Fibroblast of peridontal ligament (primary cell): ENCODE measurements around the gene TAP2.
A peak's percentile ranks its signal among the peaks of the same experiment; 100 is the strongest.
"Not testable (repeated sequence)": the region's sequence is repeated elsewhere in the genome, so short reads cannot be mapped to it uniquely, and the experiment has no call there.

ENCODE experiments used
- DNase-seq: peaks from one replicate; pipeline ENCODE4 v3.0.0-alpha.2; 2010; ENCODE audit errors: extremely low read depth

TAP2 gene

DNA sequence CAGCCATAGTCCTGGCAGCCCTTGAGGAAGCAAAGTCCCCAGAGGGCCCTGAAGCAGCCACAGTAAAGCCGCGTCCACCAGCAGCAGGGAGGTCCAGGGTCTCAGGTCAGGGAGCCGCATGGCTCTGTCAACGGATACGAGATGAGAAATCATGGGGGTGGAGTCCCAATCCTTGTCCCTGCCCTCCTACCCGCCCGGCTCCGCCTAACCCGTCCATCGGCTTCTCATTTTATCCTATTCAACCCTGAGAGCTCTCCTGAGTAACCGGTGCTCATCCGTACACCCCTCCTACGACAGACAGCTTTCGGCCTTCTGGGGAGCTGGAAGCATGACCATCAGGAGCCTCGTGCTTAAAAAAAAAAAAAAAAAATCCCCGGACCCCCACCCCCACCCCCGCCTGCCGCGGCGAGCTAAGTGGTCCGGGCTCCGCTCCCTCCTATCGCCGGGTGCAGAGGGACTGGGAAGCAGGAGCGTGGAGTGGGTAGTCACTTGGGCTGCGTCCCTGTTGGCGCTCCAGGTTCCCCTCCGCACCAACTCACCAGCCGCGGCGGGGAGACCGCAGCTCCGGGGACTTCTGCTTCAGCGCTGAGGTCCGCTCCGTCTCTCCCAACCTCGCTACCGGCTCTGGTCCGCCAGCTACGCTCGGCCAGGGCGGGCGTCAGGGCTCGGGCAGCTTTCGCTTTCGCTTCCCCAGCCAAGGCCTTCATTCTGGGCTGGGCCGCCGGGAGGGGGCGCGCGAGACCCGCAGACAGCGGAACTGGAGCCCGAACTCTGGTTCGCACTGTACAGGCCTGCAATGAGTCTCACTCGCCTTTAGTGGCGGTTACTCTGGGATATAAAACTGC is at the start of gene TAP2:
Gene TAP2, minus strand, starts transcription at position 626 of the 845 bp plus-strand sequence. Its CDS starts 506 bp downstream, at position 120.
- peak; percentile 90 for DNase-seq

DNA sequence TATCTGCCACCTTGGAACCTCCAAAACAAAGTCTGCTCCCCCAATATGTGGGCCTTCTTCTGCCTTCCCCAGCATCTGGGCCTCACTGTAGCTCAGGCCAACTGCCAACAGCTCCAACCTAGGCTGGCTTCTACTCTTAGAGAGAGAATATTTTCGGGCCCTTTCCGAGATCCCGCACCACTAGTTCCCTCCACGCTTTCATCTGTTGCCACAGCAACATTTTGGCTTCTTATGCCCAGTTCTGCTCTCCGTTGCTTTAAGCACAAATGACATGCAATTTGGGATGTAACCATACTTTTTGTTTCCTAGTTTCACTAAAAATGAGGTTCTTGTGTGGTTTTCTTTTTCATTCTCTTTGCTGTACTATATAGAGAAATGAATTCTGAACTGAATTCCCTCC is 49.1 kb upstream of the TAP2 start:
- no peak for DNase-seq

GRCh38 chr6:32886681-32887383 is 48.3 kb upstream of the TAP2 start:
- peak; percentile 87 for DNase-seq

DNA sequence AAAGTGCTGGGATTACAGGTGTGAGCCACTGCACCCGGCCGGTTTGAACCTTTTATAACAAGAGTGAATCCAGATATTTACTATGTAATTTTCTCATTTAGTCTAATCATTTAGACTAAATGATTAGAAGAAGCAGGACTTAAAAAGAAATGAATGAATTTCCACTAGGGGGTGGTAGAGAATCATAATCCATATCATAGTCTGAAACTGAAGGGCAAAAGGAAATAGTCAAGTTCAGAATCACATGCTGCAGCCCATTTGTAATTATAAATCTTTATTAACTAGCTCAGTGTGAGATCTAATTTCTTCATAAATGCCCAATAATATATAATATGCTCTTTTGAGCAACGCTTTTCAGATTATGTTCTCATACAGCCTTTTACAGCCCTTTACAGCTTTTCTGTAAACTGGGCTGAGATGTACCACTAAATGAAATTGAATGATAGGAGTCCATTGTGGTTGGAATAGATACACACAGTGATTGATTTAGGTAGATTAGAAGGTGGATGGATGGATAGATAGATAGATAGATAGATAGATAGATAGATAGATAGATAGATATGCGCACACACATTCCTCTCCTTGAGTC is 47.3 kb upstream of the TAP2 start:
- peak; percentile 94 for DNase-seq

GRCh38 chr6:32883789-32884188 is 45.2 kb upstream of the TAP2 start:
- DNase-seq: peak; percentile 88

DNA sequence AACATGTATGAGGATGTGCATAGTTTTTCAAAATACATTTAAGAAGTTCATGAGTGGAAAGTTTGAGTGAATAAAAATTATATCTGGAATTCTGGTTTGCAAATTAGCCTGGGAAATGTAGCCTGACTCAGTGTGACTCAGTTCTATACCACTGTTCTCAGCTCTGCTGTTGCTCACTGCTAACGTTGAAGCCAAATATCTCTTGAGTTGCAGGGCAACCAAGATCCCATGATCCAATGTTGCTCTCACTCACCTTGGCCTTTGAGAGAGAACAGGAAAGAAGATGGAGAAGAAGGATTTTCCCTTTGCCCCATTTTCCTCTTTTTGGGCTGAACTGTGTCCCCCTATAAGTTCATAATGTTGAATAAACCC is 44.3 kb upstream of the TAP2 start:
- peak; percentile 79 for DNase-seq

DNA sequence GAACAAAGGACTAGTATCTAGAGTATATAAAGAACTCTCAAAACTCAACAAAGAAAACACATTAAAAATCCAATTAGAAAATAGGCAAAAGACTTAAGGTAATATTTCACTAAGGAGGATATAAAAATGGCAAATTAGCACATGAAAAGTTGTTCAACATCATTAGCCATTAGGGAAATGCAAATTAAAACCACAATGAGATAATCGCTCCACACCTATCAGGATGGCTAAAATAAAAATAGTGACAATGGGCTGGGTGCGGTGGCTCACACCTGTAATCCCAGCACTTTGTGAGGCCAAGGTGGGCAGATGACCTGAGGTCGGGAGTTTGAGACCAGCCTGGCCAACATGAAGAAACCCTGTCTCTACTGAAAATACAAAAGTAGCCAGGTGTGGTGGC is 42.4 kb upstream of the TAP2 start:
- not testable (repeated sequence) for DNase-seq

DNA sequence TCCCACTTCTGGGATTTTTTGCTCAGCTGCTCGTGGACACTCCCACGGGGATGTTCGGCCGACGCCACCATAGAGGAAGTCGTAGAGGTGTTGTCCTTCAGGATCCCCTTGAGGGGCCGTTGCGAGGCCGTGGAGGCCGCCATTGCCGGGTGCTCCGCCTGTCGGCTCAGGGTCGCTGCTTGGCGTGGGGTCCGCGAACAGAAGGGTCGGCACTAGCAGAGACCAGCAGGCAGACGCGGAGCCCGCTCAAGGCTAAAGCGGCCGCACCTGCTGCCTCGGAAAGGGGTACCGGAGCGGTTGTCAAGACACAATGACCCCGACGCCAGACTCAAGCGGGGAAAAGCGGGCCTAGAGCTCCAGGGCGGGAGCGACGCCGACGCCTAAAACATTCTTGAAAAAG is 41.2 kb upstream of the TAP2 start:
- no peak for DNase-seq

- no peak for DNase-seq
Measured at GRCh38 chr6:32876603-32877002, 38.1 kb upstream of the TAP2 start.

- not testable (repeated sequence) for DNase-seq
Measured at GRCh38 chr6:32873947-32874346, 35.4 kb upstream of the TAP2 start.

GRCh38 chr6:32868257-32868788 is 29.8 kb upstream of the TAP2 start:
- DNase-seq: peak; percentile 80

- DNase-seq: no peak
Measured at GRCh38 chr6:32867554-32868256, 29.2 kb upstream of the TAP2 start.

DNA sequence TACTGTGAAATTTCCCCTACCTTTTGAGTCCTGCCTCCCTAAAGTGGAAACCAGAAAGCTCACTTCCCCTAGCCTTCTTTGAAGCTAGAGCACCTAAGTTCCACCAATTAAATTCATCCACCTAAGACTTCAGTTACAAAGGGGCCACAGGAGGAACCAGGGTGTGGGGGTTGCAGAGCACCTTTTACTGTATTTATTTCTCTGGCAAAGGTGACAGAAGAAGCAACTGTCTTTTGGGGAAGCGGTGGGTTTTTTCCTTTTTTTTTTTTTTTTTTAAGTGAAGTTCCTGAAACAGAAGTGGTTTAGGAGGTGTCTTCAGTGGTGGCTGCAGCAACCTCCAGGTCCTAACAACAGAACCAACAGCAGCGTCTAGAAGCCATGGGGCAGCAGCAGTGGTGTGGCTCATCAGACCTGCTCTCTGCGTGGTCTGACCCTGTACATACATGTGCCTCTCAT is 28.5 kb upstream of the TAP2 start:
- DNase-seq: no peak

DNA sequence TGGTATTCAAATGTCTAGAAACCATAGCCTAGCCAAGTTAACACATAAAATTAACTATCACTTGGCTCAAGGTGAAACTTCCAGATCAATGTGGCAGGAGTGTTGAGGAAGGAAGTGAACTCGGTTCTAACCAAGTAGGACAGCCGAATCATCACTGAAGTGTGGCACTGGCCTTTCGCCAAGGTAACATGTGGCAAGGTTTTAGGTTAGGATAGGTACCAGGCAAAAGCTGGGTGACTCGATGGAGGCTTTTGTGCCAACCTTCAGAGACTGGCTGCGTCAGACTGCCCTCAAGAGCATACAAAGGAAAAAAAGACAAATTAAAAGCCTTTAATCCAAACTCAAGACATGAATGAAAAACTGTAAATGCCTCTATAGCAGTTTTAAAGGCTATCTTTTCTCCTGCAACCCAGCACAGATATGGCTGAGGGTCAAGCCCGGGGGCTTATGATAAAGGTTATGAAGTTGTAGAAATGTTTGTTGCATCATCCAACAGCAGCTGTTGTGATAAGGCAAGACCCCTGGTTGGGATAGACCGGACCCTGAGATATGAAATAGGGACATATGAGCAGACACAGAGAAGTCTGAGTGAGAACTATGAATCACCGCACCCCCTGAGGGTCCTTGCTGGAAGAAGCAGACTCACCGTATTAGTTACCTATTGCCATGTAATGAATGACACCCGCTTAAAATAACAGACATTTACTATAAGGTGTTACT is 27.3 kb upstream of the TAP2 start:
- DNase-seq: no peak

GRCh38 chr6:32862725-32863124 is 24.2 kb upstream of the TAP2 start:
- no peak for DNase-seq

GRCh38 chr6:32860674-32861073 is 22.1 kb upstream of the TAP2 start:
- DNase-seq: no peak

GRCh38 chr6:32858194-32858593 is 19.7 kb upstream of the TAP2 start:
- DNase-seq: no peak

- DNase-seq: no peak
Measured at GRCh38 chr6:32857156-32857891, 18.8 kb upstream of the TAP2 start.

GRCh38 chr6:32855467-32856174 is 17.1 kb upstream of the TAP2 start:
- DNase-seq: no peak
